ENCODE data around the gene EPHA6. TPM values are rescaled to one million over a fixed set of nuclear protein-coding genes. Genes with fewer than 3 reads are reported as not detected.

The EPHA6 gene
- total and polyA plus RNA-seq, 10 of the 15 experiments (the other 5 are each of a cell fraction or from before 2014, with no cell fraction given), result not detected

DNA sequence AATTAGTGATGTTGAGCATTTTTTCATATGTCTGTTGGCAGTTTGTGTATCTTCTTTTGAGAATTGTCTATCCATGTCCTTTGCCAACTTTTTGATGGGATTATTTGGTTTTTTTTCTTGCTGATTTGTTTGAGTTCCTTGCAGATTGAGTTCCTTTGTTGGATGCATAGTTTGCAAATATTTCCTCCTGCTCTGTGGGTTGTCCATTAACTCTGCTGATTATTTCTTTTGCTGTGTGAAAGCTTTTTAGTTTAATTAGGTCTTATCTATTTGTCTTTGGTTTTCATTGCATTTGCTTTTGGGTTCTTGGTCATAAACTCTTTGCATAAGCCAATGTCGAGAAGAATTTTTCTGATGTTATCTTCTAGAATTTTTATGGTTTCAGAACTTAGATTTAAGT is 414.6 kb downstream of the EPHA6 start (continued):
- TF ChIP-seq CHD1 (IDR thresholded peaks at IDR 0.05; ENCODE audit: low read depth, low read length) (no peak), EED (IDR thresholded peaks at IDR 0.05; ENCODE audit: low read depth) (no peak), SP1 (IDR thresholded peaks at IDR 0.05; ENCODE audit: low read depth, low read length) (no peak), TAF1 (IDR thresholded peaks at IDR 0.05; ENCODE audit: borderline replicate concordance, low read depth, low read length) (no peak), HDGF (IDR thresholded peaks at IDR 0.05) (no peak)
- TF ChIP-seq, protein P1, sequence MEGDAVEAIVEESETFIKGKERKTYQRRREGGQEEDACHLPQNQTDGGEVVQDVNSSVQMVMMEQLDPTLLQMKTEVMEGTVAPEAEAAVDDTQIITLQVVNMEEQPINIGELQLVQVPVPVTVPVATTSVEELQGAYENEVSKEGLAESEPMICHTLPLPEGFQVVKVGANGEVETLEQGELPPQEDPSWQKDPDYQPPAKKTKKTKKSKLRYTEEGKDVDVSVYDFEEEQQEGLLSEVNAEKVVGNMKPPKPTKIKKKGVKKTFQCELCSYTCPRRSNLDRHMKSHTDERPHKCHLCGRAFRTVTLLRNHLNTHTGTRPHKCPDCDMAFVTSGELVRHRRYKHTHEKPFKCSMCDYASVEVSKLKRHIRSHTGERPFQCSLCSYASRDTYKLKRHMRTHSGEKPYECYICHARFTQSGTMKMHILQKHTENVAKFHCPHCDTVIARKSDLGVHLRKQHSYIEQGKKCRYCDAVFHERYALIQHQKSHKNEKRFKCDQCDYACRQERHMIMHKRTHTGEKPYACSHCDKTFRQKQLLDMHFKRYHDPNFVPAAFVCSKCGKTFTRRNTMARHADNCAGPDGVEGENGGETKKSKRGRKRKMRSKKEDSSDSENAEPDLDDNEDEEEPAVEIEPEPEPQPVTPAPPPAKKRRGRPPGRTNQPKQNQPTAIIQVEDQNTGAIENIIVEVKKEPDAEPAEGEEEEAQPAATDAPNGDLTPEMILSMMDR (IDR thresholded peaks at IDR 0.05 in 2 of 3, conservative IDR thresholded peaks at IDR 0.05 in 1 of 3; ENCODE audit: control insufficient read depth in 2 of 3, extremely low read depth in 1 of 3, insufficient read depth in 1 of 3, low read depth in 3 of 3, low read length in 3 of 3), result no peak

DNA sequence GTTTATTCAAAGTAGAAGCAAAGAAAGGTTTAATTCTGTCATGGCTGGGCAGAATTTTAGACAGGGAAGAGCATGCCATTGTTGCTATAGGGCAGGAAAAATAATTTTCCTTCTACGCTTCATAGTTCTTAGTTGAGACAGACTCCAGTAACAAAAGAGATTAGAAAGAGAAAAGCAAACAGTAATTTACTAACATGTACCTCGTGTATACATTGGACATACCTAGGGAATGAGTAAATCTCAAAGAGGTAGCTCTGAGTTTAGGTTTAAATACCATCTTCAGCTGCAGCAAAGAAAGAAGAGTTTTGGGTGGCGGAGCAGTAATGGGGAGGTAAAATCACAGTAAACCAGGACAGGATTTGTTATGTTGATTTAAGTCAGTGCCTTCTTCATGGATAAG is 416.1 kb downstream of the EPHA6 start:
- ChIA-PET RAD21 (ENCODE audit: unreplicated experiment) (no interaction called here), POLR2A (no interaction called here), SMC1A (ENCODE audit: uncharacterized antibody, unreplicated experiment) (no interaction called here), CTCF (no interaction called here)
- H3K36me3 ChIP-seq (ENCODE audit: control insufficient read depth in 2 of 2, insufficient read depth in 2 of 2, low read length in 1 of 2), result no peaks in the 10 kb centered on the region
- intact Hi-C loops (cut with micrococcal nuclease; ENCODE audit: unreplicated experiment) (no loop called here), in situ Hi-C loops (cut with MboI) (no loop called here)
- no peaks in the 10 kb centered on the region for H3K9me3 ChIP-seq (replicated peaks; ENCODE audit: control insufficient read depth, insufficient read depth, low read length)
- H3K4me1 ChIP-seq (ENCODE audit: control insufficient read depth, insufficient read depth, low read length), result no peaks in the 10 kb centered on the region
- H3K27me3 ChIP-seq (replicated peaks in 1 of 2; ENCODE audit: control insufficient read depth in 2 of 2, insufficient read depth in 2 of 2, low read length in 1 of 2), result no peaks in the 10 kb centered on the region
- no peak overlapping the region for H3K27ac ChIP-seq (ENCODE audit: control insufficient read depth, insufficient read depth)
- no peak for DNase-seq (ENCODE audit: low read depth, low spot score)
- 40% methylated on average over 3 of the region's 3 CpGs for WGBS (ENCODE audit: insufficient coverage, insufficient replicate concordance, low lambda C conversion rate, missing lambda C conversion rate)
- no peak for FAIRE-seq
- H4K20me1 ChIP-seq (ENCODE audit: control insufficient read depth, insufficient read depth), result no peaks in the 10 kb centered on the region
- BruUV-seq (replicated peaks), result no TSS peak
- no peak overlapping the region for H3K9ac ChIP-seq (ENCODE audit: control insufficient read depth, insufficient read depth, low read length)
- ATAC-seq, result no peak
- H2AFZ ChIP-seq (ENCODE audit: control insufficient read depth, low read depth, low read length), result no peak overlapping the region
- H3K79me2 ChIP-seq (ENCODE audit: control insufficient read depth, insufficient read depth, low read length), result no peaks in the 10 kb centered on the region
- H3K4me2 ChIP-seq (ENCODE audit: control insufficient read depth, insufficient read depth), result no peak overlapping the region
- H3K4me3 ChIP-seq, result no peak overlapping the region
- no peak for TF ChIP-seq RAD21 (IDR thresholded peaks at IDR 0.05; ENCODE audit: insufficient read depth, low read depth, low read length)
- no peak for TF ChIP-seq EED (IDR thresholded peaks at IDR 0.05; ENCODE audit: low read depth)
- TF ChIP-seq MXI1 (IDR thresholded peaks at IDR 0.05; ENCODE audit: low read depth, low read length), result no peak
- TF ChIP-seq TAF1 (IDR thresholded peaks at IDR 0.05; ENCODE audit: borderline replicate concordance, low read depth, low read length), result no peak
- TF ChIP-seq, protein P2, sequence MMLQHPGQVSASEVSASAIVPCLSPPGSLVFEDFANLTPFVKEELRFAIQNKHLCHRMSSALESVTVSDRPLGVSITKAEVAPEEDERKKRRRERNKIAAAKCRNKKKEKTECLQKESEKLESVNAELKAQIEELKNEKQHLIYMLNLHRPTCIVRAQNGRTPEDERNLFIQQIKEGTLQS (IDR thresholded peaks at IDR 0.05; ENCODE audit: borderline replicate concordance, extremely low read depth, low read depth, low read length), result no peak
- TF ChIP-seq, protein P3, sequence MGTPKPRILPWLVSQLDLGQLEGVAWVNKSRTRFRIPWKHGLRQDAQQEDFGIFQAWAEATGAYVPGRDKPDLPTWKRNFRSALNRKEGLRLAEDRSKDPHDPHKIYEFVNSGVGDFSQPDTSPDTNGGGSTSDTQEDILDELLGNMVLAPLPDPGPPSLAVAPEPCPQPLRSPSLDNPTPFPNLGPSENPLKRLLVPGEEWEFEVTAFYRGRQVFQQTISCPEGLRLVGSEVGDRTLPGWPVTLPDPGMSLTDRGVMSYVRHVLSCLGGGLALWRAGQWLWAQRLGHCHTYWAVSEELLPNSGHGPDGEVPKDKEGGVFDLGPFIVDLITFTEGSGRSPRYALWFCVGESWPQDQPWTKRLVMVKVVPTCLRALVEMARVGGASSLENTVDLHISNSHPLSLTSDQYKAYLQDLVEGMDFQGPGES (IDR thresholded peaks at IDR 0.05), result no peak
- TF ChIP-seq ZNF384 (IDR thresholded peaks at IDR 0.05; ENCODE audit: borderline replicate concordance, low read depth, low read length), result no peak
- no peak for TF ChIP-seq RFX5 (IDR thresholded peaks at IDR 0.05; ENCODE audit: low read depth, low read length)

All from GM12878 (cell line).